ENCODE data around the gene KRTAP5-5.
"Not testable (repeated sequence)": the region's sequence is repeated elsewhere in the genome, so short reads cannot be mapped to it uniquely, and the experiment has no call there.

The KRTAP5-5 gene

GRCh38 chr11:1660111-1660867 is 30.7 kb downstream of the KRTAP5-5 start:
- DNase-seq = no peak

GRCh38 chr11:1661454-1662269 is 32.1 kb downstream of the KRTAP5-5 start:
- not testable (repeated sequence) for DNase-seq

GRCh38 chr11:1662699-1663283 is 33.2 kb downstream of the KRTAP5-5 start:
- not testable (repeated sequence) for DNase-seq

GRCh38 chr11:1665313-1665712 is 35.7 kb downstream of the KRTAP5-5 start:
- DNase-seq = no peak

GRCh38 chr11:1667121-1667850 is 37.7 kb downstream of the KRTAP5-5 start:
- DNase-seq = no peak

GRCh38 chr11:1667906-1668305 is 38.3 kb downstream of the KRTAP5-5 start:
- no peak for DNase-seq

- no peak for DNase-seq
Observed at GRCh38 chr11:1668911-1669473, 39.4 kb downstream of the KRTAP5-5 start.

GRCh38 chr11:1669546-1670218 is 40.1 kb downstream of the KRTAP5-5 start:
- no peak for DNase-seq

GRCh38 chr11:1670457-1670856 is 40.9 kb downstream of the KRTAP5-5 start:
- not testable (repeated sequence) for DNase-seq

- DNase-seq = no peak
Observed at GRCh38 chr11:1670905-1671371, 41.4 kb downstream of the KRTAP5-5 start.

- DNase-seq = no peak
Observed at GRCh38 chr11:1671658-1672057, 42.1 kb downstream of the KRTAP5-5 start.

- no peak for DNase-seq
Observed at GRCh38 chr11:1672613-1673350, 43.2 kb downstream of the KRTAP5-5 start.

- DNase-seq = no peak
Observed at GRCh38 chr11:1673446-1674172, 44.0 kb downstream of the KRTAP5-5 start.

- no peak for DNase-seq
Observed at GRCh38 chr11:1674173-1675131, 44.9 kb downstream of the KRTAP5-5 start.

- no peak for DNase-seq
Observed at GRCh38 chr11:1675536-1676228, 46.1 kb downstream of the KRTAP5-5 start.

- no peak for DNase-seq
Observed at GRCh38 chr11:1676229-1676740, 46.7 kb downstream of the KRTAP5-5 start.

GRCh38 chr11:1679881-1680280 is 50.3 kb downstream of the KRTAP5-5 start:
- no peak for DNase-seq

All from hematopoietic multipotent progenitor cell treated with erythropoietin and hydrocortisone succinate and interleukin-3 and kit ligand, for 8 days (in vitro differentiated cells).